Activated CD4-positive, alpha-beta memory T cell treated with anti-CD3 and anti-CD28 coated beads for 36 hours (primary cell): ENCODE results near the gene MAMLD1. TPM values are rescaled to one million over a fixed set of nuclear protein-coding genes. Genes with fewer than 3 reads are reported as not detected.

Source experiments
- CTCF ChIA-PET: fragments of 350-600 bp; sonication (Branson Sonifier 250); formaldehyde crosslinking; loops from one replicate; lab custom pipeline; 2021; ENCODE audit warnings: antibody characterized with exemption, inconsistent platforms; lab: Charles Lee
- POLR2A ChIA-PET: fragments of 350-600 bp; sonication (Branson Sonifier 250); formaldehyde crosslinking; loops from one replicate; lab custom pipeline; 2021; ENCODE audit warnings: antibody characterized with exemption; lab: Charles Lee
- DNase-seq: peaks from one replicate; pipeline ENCODE4 v3.0.0-alpha.2; 2020
- H3K27ac Mint-ChIP-seq: one replicate; pipeline ENCODE4 v1.8.0; 2021; ENCODE audit warnings: mixed read lengths
- H3K27me3 Mint-ChIP-seq: one replicate; pipeline ENCODE4 v1.8.0; 2021; ENCODE audit warnings: mixed read lengths
- H3K36me3 Mint-ChIP-seq: one replicate; pipeline ENCODE4 v1.8.0; 2021; ENCODE audit warnings: mixed read lengths
- H3K4me1 Mint-ChIP-seq: one replicate; pipeline ENCODE4 v1.8.0; 2021; ENCODE audit warnings: low read depth, mixed read lengths
- H3K4me3 Mint-ChIP-seq: one replicate; pipeline ENCODE4 v1.8.0; 2021; ENCODE audit warnings: mild to moderate bottlenecking, mixed read lengths
- H3K9me3 Mint-ChIP-seq: one replicate; pipeline ENCODE4 v1.8.0; 2021; ENCODE audit warnings: mixed read lengths
- intact Hi-C: fragments of 100-400 bp; cut with micrococcal nuclease; formaldehyde crosslinking; loops from one replicate; pipeline ENCODE4 v1.15.1; 2023
- total RNA-seq, 2 experiments: library from RNA; stranded (reverse); gene quantifications; one replicate each; pipeline ENCODE4 v1.2.3, GENCODE V29; 2021

MAMLD1 gene
- total RNA-seq, 2 experiments from 2014 or later, result 2.1 to 2.2 TPM

DNA sequence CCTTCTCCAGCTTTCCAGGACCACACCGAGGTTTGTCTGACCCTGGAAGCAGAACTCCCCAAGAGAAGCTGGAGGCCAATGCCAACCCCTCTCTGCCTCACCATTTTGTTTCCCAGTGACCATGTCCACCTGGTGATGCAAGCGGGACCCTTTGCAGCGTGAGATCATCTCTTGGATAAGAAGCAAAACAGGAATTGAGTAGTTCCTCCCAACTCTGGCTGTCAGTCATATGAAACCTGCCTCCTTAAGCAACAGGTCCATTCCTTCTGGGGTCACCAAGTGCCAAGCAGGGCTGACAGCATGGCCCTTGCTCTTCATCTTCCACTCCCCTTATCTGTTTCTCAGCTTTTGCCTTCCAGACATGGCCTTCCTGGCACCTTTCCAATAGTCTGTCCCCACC is 164.0 kb downstream of the MAMLD1 start:
- Mint-ChIP-seq H3K27ac (no peak overlapping the region), H3K9me3 (no peaks in the 10 kb centered on the region), H3K4me1 (no peaks in the 10 kb centered on the region), H3K4me3 (no peak overlapping the region), H3K36me3 (no peaks in the 10 kb centered on the region), H3K27me3 (no peaks in the 10 kb centered on the region)
- POLR2A ChIA-PET, result no interaction called here
- intact Hi-C loops, result no loop called here
- no peak for DNase-seq
- CTCF ChIA-PET, result no interaction called here

DNA sequence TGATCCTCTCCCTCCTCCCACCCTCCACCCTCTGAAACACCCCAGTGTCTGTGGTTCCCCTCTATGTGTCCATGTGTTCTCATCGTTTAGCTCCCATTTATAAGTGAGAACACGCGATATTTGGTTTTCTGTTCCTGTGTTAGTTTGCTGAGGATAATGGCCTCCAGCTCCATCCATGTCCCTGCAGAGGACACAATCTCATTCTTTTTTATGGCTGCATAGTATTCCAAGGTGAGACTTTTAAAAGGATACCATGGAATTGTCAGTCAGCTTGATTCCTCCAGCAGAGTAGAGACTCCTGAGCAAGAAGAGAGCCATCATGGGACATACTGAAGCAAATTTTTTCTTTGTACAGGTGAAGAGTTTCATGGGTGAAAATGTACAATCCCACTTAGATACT is 166.5 kb downstream of the MAMLD1 start:
- intact Hi-C loops, result no loop called here
- Mint-ChIP-seq H3K36me3 (peaks cover 1% of the 10 kb centered on the region), H3K9me3 (peaks cover 2% of the 10 kb centered on the region), H3K4me3 (no peak overlapping the region), H3K27me3 (no peaks in the 10 kb centered on the region), H3K4me1 (no peaks in the 10 kb centered on the region), H3K27ac (no peak overlapping the region)
- no peak for DNase-seq
- POLR2A ChIA-PET, result no interaction called here
- CTCF ChIA-PET, result no interaction called here

DNA sequence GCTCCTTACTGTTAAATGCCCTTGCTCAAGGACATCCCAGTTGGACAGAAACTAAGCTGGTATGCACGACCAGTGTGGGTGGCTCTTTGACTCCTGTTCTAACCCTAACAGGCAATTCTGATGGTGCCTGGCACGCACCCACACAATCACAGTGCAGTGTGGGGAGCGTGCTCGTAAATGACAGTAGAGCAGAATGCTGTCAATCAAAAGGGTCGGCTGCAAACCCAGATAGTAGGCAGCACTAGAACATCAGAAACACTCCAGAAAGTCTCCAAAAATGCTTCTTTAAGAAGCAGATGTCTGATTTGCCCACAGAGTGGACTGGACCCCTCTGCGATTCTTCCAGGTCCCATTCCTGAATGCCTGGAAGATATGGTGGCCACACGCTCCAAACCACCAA is 167.7 kb downstream of the MAMLD1 start:
- Mint-ChIP-seq H3K4me1 (no peaks in the 10 kb centered on the region), H3K27ac (no peak overlapping the region)

DNA sequence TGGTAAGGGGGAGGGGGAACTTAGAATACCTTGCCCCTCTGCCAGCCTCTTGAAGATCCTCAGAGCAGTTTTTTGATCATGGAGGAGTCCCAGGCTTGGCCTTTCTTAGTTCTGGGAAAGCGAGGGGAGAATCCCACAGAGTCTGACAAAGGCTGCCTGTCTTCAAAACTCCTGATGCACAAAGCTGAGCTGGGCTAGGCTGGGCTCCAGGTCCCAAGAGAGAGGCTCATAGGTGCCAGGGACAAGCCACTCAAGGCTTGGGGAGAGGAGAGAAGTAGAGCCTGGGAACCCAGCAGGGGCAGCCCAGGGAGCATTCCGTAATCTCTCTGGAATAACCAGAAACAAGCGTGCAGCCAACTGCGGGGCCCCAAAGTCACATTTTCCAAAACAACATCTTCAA is 168.3 kb downstream of the MAMLD1 start:
- intact Hi-C loops, result no loop called here
- CTCF ChIA-PET, result no interaction called here
- H3K4me1 Mint-ChIP-seq, result no peaks in the 10 kb centered on the region

More for the DNA sequence above, 167.7 kb downstream of the MAMLD1 start:
- peaks cover 2% of the 10 kb centered on the region for H3K36me3 Mint-ChIP-seq
- ChIA-PET CTCF (no interaction called here), POLR2A (no interaction called here)
- H3K4me3 Mint-ChIP-seq, result no peak overlapping the region
- intact Hi-C loops, result no loop called here
- DNase-seq, result no peak
- H3K9me3 Mint-ChIP-seq, result peaks cover 11% of the 10 kb centered on the region
- H3K27me3 Mint-ChIP-seq, result no peaks in the 10 kb centered on the region

DNA sequence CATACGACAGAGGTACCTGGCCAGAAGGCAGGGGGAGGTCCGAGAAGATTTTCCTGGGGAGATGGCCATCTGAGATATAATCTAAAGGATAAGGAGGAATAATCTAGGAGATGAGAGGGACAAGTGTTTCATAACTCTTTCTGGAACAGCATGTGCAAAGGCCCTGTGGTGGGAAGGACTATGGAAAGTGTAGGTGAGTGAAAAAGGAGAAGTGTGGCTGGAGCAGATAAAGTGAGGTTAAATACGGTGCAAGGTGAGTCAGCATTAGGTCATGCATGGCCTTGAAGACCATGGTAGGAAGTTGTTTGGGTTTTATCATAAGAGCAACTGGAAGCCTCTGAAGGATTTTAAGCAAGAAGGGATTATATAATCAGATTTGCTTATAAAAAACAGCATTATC is 170.7 kb downstream of the MAMLD1 start:
- ChIA-PET POLR2A (no interaction called here), CTCF (no interaction called here)
- Mint-ChIP-seq H3K4me1 (no peaks in the 10 kb centered on the region), H3K27ac (no peak overlapping the region), H3K4me3 (no peak overlapping the region), H3K27me3 (no peaks in the 10 kb centered on the region), H3K36me3 (peaks cover 2% of the 10 kb centered on the region), H3K9me3 (peaks cover 25% of the 10 kb centered on the region)
- no peak for DNase-seq
- intact Hi-C loops, result no loop called here

More for the DNA sequence above, 168.3 kb downstream of the MAMLD1 start:
- Mint-ChIP-seq H3K9me3 (peaks cover 18% of the 10 kb centered on the region), H3K4me3 (no peak overlapping the region), H3K36me3 (peaks cover 2% of the 10 kb centered on the region), H3K27me3 (no peaks in the 10 kb centered on the region), H3K27ac (no peak overlapping the region)
- no peak for DNase-seq
- POLR2A ChIA-PET, result no interaction called here

DNA sequence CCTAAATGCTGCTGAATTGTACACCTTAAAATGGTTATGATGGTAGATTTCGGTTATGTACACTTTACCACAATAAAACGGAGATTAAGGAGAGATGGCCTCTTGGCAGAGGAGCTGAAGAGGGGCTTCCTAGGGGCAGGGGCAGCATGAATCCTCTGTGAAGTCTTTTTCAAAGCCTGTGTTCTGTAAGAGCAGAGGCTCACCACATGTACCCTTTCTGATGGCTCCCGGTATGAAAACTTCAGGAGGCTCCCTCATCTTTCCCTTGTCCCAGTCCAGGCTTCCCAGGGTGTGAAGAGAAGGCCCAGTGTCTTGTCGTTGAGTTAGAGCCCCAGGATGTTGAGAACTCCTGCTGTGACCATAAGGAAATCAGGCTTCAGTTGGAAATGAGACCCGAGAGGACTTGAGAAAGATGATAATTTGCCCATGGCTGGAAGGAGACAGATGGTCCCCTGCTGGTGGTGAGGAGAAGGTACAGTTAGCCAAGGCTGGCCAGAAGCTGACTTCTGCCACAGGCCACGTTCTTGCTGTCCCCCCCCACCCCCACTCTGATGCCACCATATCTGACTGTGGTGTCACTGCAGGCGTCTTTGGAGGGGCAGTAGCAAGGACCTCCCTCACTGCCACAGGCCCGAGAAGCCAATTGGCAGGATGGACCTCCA is 173.5 kb downstream of the MAMLD1 start:
- no peak overlapping the region for H3K4me3 Mint-ChIP-seq
- POLR2A ChIA-PET, result no interaction called here
- H3K27me3 Mint-ChIP-seq, result no peaks in the 10 kb centered on the region
- no peaks in the 10 kb centered on the region for H3K4me1 Mint-ChIP-seq
- CTCF ChIA-PET, result no interaction called here
- intact Hi-C loops, result no loop called here
- no peak for DNase-seq
- peaks cover 2% of the 10 kb centered on the region for H3K36me3 Mint-ChIP-seq
- peaks cover 25% of the 10 kb centered on the region for H3K9me3 Mint-ChIP-seq
- H3K27ac Mint-ChIP-seq, result no peak overlapping the region

DNA sequence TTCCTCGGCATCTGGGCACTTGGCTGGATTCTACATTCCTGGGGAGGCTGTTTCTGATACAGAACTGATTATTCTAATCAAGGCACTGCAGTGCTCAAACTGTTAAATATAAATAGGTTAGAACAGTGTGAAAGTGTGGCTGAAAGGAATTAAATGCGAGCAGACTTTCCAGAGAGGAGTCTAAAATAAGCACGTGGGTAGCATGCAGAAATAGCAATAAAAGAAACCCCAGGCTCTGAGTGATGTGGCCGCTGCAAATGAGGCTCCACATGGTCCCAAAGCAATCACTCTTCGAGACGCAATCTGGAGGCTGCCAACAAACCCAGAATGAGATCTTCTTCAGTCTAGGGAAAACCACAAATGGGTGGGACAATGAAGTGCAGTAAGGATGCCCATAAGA is 174.7 kb downstream of the MAMLD1 start:
- Mint-ChIP-seq H3K4me1 (no peaks in the 10 kb centered on the region), H3K36me3 (peaks cover 2% of the 10 kb centered on the region), H3K9me3 (peaks cover 25% of the 10 kb centered on the region), H3K27ac (no peak overlapping the region), H3K27me3 (no peaks in the 10 kb centered on the region), H3K4me3 (no peak overlapping the region)
- intact Hi-C loops, result no loop called here
- ChIA-PET CTCF (no interaction called here), POLR2A (no interaction called here)
- DNase-seq, result no peak

DNA sequence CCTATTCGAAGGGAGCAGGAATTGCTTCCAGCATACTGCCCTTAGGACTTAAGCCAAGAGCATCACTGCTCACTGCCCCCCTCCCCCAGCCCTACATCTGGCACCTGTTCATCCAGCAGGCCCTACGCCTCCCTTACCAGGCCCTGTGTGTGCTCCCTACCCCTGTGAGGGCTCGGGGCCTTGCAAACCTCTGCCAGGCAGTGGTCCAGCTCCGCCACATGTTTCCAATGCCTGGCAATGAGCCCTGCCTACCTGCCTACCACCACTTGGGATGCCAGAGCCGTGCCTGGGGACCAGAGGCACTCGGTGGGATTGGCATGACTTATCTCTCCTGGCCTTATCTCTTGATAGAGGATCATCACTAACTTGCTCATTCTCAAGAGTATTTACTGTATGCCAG is 177.8 kb downstream of the MAMLD1 start:
- Mint-ChIP-seq H3K27me3 (no peaks in the 10 kb centered on the region), H3K9me3 (peaks cover 12% of the 10 kb centered on the region), H3K36me3 (no peaks in the 10 kb centered on the region), H3K27ac (no peak overlapping the region), H3K4me3 (no peak overlapping the region), H3K4me1 (peaks cover 1% of the 10 kb centered on the region)
- ChIA-PET POLR2A (no interaction called here), CTCF (no interaction called here)
- intact Hi-C loops, result no loop called here
- DNase-seq, result no peak

DNA sequence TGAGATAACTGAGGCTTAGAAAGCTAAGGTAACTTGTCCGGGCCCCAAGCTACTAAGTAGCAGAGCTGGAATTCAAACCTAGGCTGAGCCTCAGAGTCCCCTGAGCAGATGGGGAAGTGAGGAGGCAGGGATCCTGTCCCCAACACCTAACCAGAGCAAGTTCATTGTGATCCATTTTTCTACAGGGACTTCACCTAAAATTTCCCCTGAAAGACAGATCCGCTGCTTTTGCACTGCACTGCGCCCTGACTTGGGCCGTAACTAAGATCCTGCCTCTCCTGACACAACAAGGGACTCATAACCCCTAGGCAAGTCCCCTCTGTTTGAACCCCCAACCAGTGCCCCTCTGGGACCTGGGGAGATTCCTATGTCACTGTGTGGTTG is 179.7 kb downstream of the MAMLD1 start:
- ChIA-PET CTCF (no interaction called here), POLR2A (no interaction called here)
- no peak overlapping the region for H3K4me3 Mint-ChIP-seq
- H3K9me3 Mint-ChIP-seq, result no peaks in the 10 kb centered on the region
- H3K4me1 Mint-ChIP-seq, result peaks cover 13% of the 10 kb centered on the region
- H3K27ac Mint-ChIP-seq, result no peak overlapping the region
- no peaks in the 10 kb centered on the region for H3K36me3 Mint-ChIP-seq
- intact Hi-C loops, result no loop called here
- no peaks in the 10 kb centered on the region for H3K27me3 Mint-ChIP-seq
- no peak for DNase-seq

DNA sequence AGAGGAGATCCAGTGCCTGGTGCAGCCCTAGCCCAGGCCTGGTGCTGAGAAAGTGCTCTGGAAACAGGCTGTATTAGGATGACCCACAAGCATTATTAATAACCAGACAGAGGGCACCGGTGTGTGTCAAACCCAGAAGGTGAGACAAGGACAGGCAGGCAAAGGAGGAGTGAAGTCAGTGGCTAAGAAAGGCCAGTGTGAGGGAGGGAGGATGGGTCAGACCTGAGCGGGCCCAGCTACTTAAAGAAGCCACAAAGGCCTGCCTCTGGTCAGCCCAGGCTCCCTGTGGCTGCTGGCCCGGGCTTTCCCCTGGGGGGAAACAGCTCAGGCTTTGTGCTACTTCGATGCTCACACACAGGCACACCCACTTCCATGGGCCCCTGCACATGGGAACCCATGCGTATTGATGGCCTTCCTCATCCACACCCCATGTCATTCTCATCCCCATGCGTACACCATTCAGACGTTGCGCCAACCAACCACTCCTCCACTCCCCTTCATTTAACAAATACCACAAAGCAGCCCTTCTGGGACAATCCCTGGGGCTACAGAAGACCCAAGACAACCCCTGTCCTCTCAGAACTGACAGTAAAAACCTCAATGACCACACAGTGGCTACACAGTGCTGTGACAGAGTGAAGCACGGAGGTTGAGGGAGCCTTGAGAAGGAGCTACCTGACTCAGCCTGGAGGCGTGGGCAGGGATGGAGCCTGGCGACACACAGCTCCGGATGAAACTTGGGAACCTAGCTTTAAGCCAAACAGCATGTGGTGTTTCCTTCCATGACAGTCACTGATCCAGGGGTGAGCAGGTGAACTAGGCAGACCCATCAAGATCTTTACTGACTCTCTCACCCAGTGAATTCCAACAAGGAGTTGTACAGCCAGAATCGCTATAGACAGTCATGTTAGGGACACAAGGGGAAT is 180.4 kb downstream of the MAMLD1 start:
- H3K4me3 Mint-ChIP-seq, result no peak overlapping the region
- intact Hi-C loops, result no loop called here
- POLR2A ChIA-PET, result no interaction called here
- peaks cover 19% of the 10 kb centered on the region for H3K4me1 Mint-ChIP-seq
- H3K27me3 Mint-ChIP-seq, result no peaks in the 10 kb centered on the region
- CTCF ChIA-PET, result no interaction called here
- no peak overlapping the region for H3K27ac Mint-ChIP-seq
- no peak for DNase-seq
- no peaks in the 10 kb centered on the region for H3K9me3 Mint-ChIP-seq
- no peaks in the 10 kb centered on the region for H3K36me3 Mint-ChIP-seq

DNA sequence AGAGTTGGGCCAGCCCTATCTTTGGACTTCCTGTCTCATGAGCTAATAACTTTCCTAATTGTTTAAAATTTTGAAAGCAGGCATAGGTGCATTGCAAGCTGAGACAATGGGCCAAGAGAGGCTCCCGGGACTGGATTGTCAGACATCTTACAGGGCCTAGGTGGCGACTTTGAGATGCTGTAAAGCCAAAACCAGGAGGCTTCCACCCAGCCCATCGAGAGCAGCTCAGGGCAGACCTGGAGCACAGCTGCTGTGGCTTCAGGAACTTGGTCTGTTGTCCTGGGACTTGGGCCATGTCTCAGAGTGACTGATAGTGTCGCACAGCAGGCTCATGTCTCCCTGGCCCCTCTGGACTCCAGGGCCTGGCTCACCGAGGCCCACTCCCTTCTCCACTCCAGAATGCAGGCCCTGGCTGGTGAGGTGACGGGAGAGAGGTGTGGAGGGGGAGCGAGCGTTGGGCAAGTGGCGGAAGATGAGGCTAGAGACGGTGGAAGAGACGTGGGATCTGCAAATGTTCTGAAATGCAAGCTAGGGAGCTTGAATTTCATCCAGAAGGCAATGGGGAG is 181.2 kb downstream of the MAMLD1 start:
- H3K4me3 Mint-ChIP-seq, result no peak overlapping the region
- no peaks in the 10 kb centered on the region for H3K9me3 Mint-ChIP-seq
- no peaks in the 10 kb centered on the region for H3K36me3 Mint-ChIP-seq
- peak; percentile 33 for DNase-seq
- no peak overlapping the region for H3K27ac Mint-ChIP-seq
- peaks cover 26% of the 10 kb centered on the region for H3K4me1 Mint-ChIP-seq
- intact Hi-C loops, result no loop called here
- ChIA-PET POLR2A (no interaction called here), CTCF (interaction anchor here (1.1 kb wide), 1 partner anchor 26 kb away, joined by 3 read pairs; no protein-coding TSS in a partner anchor)
- no peaks in the 10 kb centered on the region for H3K27me3 Mint-ChIP-seq
